K562 (cell line): Measurements from ENCODE around the gene ELOB. TPM values are rescaled to one million over a fixed set of nuclear protein-coding genes. Genes with fewer than 3 reads are reported as not detected.

Source experiments
- ATF3 ChIP-seq, 2 experiments: fragments of 450-650 bp in 1 of 2; sonication (generic) in 1 of 2; formaldehyde crosslinking in 1 of 2; IDR thresholded peaks in 1 of 2; conservative IDR thresholded peaks in 1 of 2; 2 replicates each; pipeline versions ENCODE4 v1.6.1 to v1.8.1; 2016 to 2023; ENCODE audit warnings: mild to moderate bottlenecking in 2 of 2, moderate library complexity in 2 of 2, inconsistent platforms in 1 of 2, missing genetic modification reagents in 1 of 2
- C11orf30 ChIP-seq: fragments of 450-650 bp; IDR thresholded peaks from 2 replicates; pipeline ENCODE4 v1.6.1; 2016; ENCODE audit warnings: low read depth, mild to moderate bottlenecking
- DPF2 ChIP-seq: fragments of 450-650 bp; IDR thresholded peaks from 2 replicates; pipeline ENCODE4 v1.6.1; 2016
- E2F5 ChIP-seq: sonication (generic); formaldehyde crosslinking; IDR thresholded peaks from 2 replicates; pipeline ENCODE4 v1.8.0; 2022; ENCODE audit warnings: mild to moderate bottlenecking, missing genetic modification reagents
- FIP1L1 ChIP-seq: fragments of 200-400 bp; formaldehyde crosslinking; IDR thresholded peaks from 2 replicates; pipeline ENCODE4 v1.6.1; 2018; ENCODE audit warnings: mild to moderate bottlenecking, low read depth, low read length; ENCODE audit not compliant: poor library complexity, severe bottlenecking
- JUND ChIP-seq, 2 experiments: IDR thresholded peaks; 2 replicates in 1 of 2; 3 replicates in 1 of 2; pipeline ENCODE4 v1.6.1; 2011; ENCODE audit warnings: borderline replicate concordance in 2 of 2, low read depth in 2 of 2, low read length in 2 of 2, improper control_type of control experiment in 1 of 2, missing biosample characterization in 1 of 2, missing genetic modification characterization in 1 of 2, missing genetic modification reagents in 1 of 2
- KLF1 ChIP-seq: fragments of 450-650 bp; IDR thresholded peaks from 2 replicates; pipeline ENCODE4 v1.6.1; 2016; ENCODE audit warnings: missing genetic modification characterization, missing compliant biosample characterization
- LARP7 ChIP-seq: fragments of 450-650 bp; IDR thresholded peaks from 2 replicates; pipeline ENCODE4 v1.6.1; 2016
- MYNN ChIP-seq, 2 experiments: sonication (generic); formaldehyde crosslinking in 1 of 2; IDR thresholded peaks; 2 replicates each; pipeline versions ENCODE4 v1.5.0 to v1.6.1; 2016 to 2020; ENCODE audit warnings: antibody characterized with exemption in 1 of 2, missing genetic modification reagents in 1 of 2
- POLR2A ChIP-seq: fragments of 450-650 bp; conservative IDR thresholded peaks from 2 replicates; pipeline ENCODE4 v1.6.1; 2016
- POLR2G ChIP-seq: fragments of 200-400 bp; formaldehyde crosslinking; IDR thresholded peaks from 2 replicates; pipeline ENCODE4 v1.6.1; 2017; ENCODE audit warnings: low read depth, mild to moderate bottlenecking, antibody characterized with exemption, low read length, moderate library complexity
- PPARD ChIP-seq: fragments of 250-450 bp; sonication (Bioruptor Pico); IDR thresholded peaks from 2 replicates; pipeline ENCODE4 v1.8.0; 2022; ENCODE audit warnings: inconsistent platforms, mild to moderate bottlenecking, moderate library complexity
- PRPF4 ChIP-seq: fragments of 200-400 bp; formaldehyde crosslinking; IDR thresholded peaks from one replicate; pipeline ENCODE4 v1.6.1; 2017; ENCODE audit warnings: low read length, low read depth, mild to moderate bottlenecking; ENCODE audit not compliant: insufficient read depth, poor library complexity, severe bottlenecking
- RBFOX2 ChIP-seq: fragments of 200-400 bp; formaldehyde crosslinking; IDR thresholded peaks from 2 replicates; pipeline ENCODE4 v1.6.1; 2017; ENCODE audit warnings: low read depth, mild to moderate bottlenecking, low read length, moderate library complexity
- SIRT6 ChIP-seq: IDR thresholded peaks from one replicate; pipeline ENCODE4 v1.6.1; 2012; ENCODE audit warnings: low read depth, mild to moderate bottlenecking, control low read depth, inconsistent platforms, low read length, moderate library complexity
- SMAD4 ChIP-seq: fragments of 250-450 bp; sonication (Bioruptor Pico); conservative IDR thresholded peaks from 2 replicates; pipeline ENCODE4 v1.8.0; 2021; ENCODE audit warnings: inconsistent platforms, mild to moderate bottlenecking, moderate library complexity
- ZBTB33 ChIP-seq: sonication (generic); formaldehyde crosslinking; IDR thresholded peaks from 2 replicates; pipeline ENCODE4 v1.8.1; 2023; ENCODE audit warnings: mild to moderate bottlenecking, missing genetic modification reagents
- ZBTB43 ChIP-seq: sonication (generic); formaldehyde crosslinking; IDR thresholded peaks from 2 replicates; pipeline ENCODE4 v1.8.0; 2023; ENCODE audit warnings: mild to moderate bottlenecking, missing genetic modification reagents
- ZNF12 ChIP-seq: sonication (generic); formaldehyde crosslinking; IDR thresholded peaks from 2 replicates; pipeline ENCODE4 v1.4.0; 2020; ENCODE audit warnings: mild to moderate bottlenecking, missing genetic modification reagents
- ZNF282 ChIP-seq: sonication (generic); formaldehyde crosslinking; IDR thresholded peaks from 2 replicates; pipeline ENCODE4 v1.8.1; 2023; ENCODE audit warnings: missing genetic modification reagents
- ZNF444 ChIP-seq: fragments of 250-450 bp; sonication (Bioruptor Pico); IDR thresholded peaks from 2 replicates; pipeline ENCODE4 v1.4.0; 2020; ENCODE audit warnings: mild to moderate bottlenecking, moderate library complexity
- ZNF780A ChIP-seq: fragments of 250-450 bp; sonication (Bioruptor Pico); IDR thresholded peaks from 2 replicates; pipeline ENCODE4 v1.5.0; 2021; ENCODE audit warnings: mild to moderate bottlenecking
- polyA plus RNA-seq, 8 experiments: library from polyadenylated mRNA; depleted of rRNA in 4 of 8; stranded (reverse) in 5 of 8; unstranded in 3 of 8; fragments of >200 nt; fragmentation: Nextera tagmentation in 2 of 8; fragmentation: Illumina TruSeq in 1 of 8; extraction: Ambion mirVana in 2 of 8; extraction: Trizol in 1 of 8; gene quantifications; 2 replicates each; pipeline versions ENCODE4 v1.2.1 to v1.2.3, GENCODE V29; 2011 to 2014; ENCODE audit warnings: inconsistent platforms in 1 of 8, missing spikeins in 1 of 8
- total RNA-seq, 7 experiments: library from RNA; depleted of rRNA in 6 of 7; stranded (reverse); fragments of >200 nt in 6 of 7; fragmentation: Illumina TruSeq in 2 of 7; extraction: Trizol in 2 of 7; gene quantifications; 2 replicates each; pipeline versions ENCODE4 v1.2.1 to v1.2.3, GENCODE V29; 2011 to 2021; ENCODE audit warnings: low replicate concordance in 1 of 7

Gene ELOB
- total and polyA plus RNA-seq, 9 of the 15 experiments (the other 6 are each of a cell fraction or from before 2014, with no cell fraction given) = 63.2 to 791 (median 237) TPM

- TF ChIP-seq JUND (IDR thresholded peaks at IDR 0.05; ENCODE audit: borderline replicate concordance, low read depth, low read length) = no peak
- no peak for TF ChIP-seq JUND (tag; IDR thresholded peaks at IDR 0.05; ENCODE audit: borderline replicate concordance, low read depth, low read length)
- TF ChIP-seq SMAD4 (CRISPR knock-in tag) = no peak
- no peak for TF ChIP-seq DPF2
- no peak for TF ChIP-seq KLF1 (tag)
- no peak for TF ChIP-seq ZNF780A
- TF ChIP-seq FIP1L1 = no peak
- TF ChIP-seq ZBTB43 = no peak
- TF ChIP-seq MYNN (IDR thresholded peaks at IDR 0.05) = no peak
- no peak for TF ChIP-seq MYNN (CRISPR knock-in tag; IDR thresholded peaks at IDR 0.05)
- TF ChIP-seq RBFOX2 = peak; percentile 75
- 0 out of 2 replicates have a peak, but pooled peaks have one; percentile 29 for TF ChIP-seq POLR2A
- no peak for TF ChIP-seq LARP7
- TF ChIP-seq ZNF282 (CRISPR knock-in tag) = no peak
- no peak for TF ChIP-seq ATF3 (IDR thresholded peaks at IDR 0.05)
- TF ChIP-seq ATF3 (CRISPR knock-in tag; conservative IDR thresholded peaks at IDR 0.05) = no peak
- TF ChIP-seq SIRT6 = no peak
- no peak for TF ChIP-seq C11orf30
- TF ChIP-seq E2F5 (CRISPR knock-in tag) = no peak
- TF ChIP-seq ZBTB33 = peak; percentile 35; the same call in 1 of the 2 replicates
- TF ChIP-seq ZNF444 (CRISPR knock-in tag) = no peak
- TF ChIP-seq PPARD = no peak
- peak; percentile 76 for TF ChIP-seq PRPF4
- TF ChIP-seq POLR2G = peak; percentile 58
- no peak for TF ChIP-seq ZNF12
Observed at GRCh38 chr16:2756288-2757015, 20.6 kb downstream of the ELOB start (continued).
